Thoracic aorta (tissue), 2 donors: Measurements from ENCODE around the gene DDX11. TPM values are rescaled to one million over a fixed set of nuclear protein-coding genes. Genes with fewer than 3 reads are reported as not detected.
"Not testable (repeated sequence)": the region's sequence is repeated elsewhere in the genome, so short reads cannot be mapped to it uniquely, and the experiment has no call there.

ENCODE experiments used
- ATAC-seq: fragments of 150-250 bp; one replicate; pipeline ENCODE4 v1.8.0; 2017; ENCODE audit warnings: low read depth; ENCODE audit not compliant: insufficient number of reproducible peaks, low FRiP score
- DNase-seq: peaks from one replicate; pipeline ENCODE4 v3.0.0-alpha.2; 2020; ENCODE audit warnings: low spot score
- H3K27ac ChIP-seq, 2 donors: fragments of 200-600 bp; sonication (generic); 1 replicate in 1 of 2; 2 replicates in 1 of 2; pipeline ENCODE4 v1.5.1; 2016; ENCODE audit warnings: mild to moderate bottlenecking in 2 of 2, moderate library complexity in 2 of 2
- H3K27me3 ChIP-seq: fragments of 200-600 bp; sonication (generic); replicated peaks from 2 replicates; pipeline ENCODE4 v1.6.0; 2016; ENCODE audit warnings: mild to moderate bottlenecking; ENCODE audit not compliant: insufficient read depth
- H3K36me3 ChIP-seq: fragments of 200-600 bp; sonication (generic); one replicate; pipeline ENCODE4 v1.5.1; 2016
- H3K4me1 ChIP-seq, 2 donors: fragments of 200-600 bp; sonication (generic); 1 replicate in 1 of 2; 2 replicates in 1 of 2; pipeline versions ENCODE4 v1.5.1 to v1.6.0; 2016; ENCODE audit warnings: low read depth in 2 of 2, mild to moderate bottlenecking in 1 of 2; ENCODE audit not compliant: control insufficient read depth in 1 of 2
- H3K4me3 ChIP-seq: fragments of 200-600 bp; sonication (generic); 2 replicates; pipeline ENCODE4 v1.5.1; 2016; ENCODE audit warnings: mild to moderate bottlenecking
- H3K9me3 ChIP-seq: fragments of 200-600 bp; sonication (generic); 2 replicates; pipeline ENCODE4 v1.5.1; 2016
- total RNA-seq, 2 donors: library from RNA; depleted of rRNA; stranded (reverse); fragments of >200 nt; gene quantifications; one replicate each; pipeline versions ENCODE4 v1.1.0 to v1.2.3, GENCODE V29; 2016
- TF ChIP-seq, protein P1 (sequence below): fragments of 200-600 bp; sonication (generic); IDR thresholded peaks from one replicate; pipeline ENCODE4 v1.5.1; 2019; ENCODE audit warnings: antibody characterized with exemption

Gene DDX11
- total RNA-seq, 2 donors from 2014 or later = 23.8 to 42.8 TPM

GRCh38 chr12:31057671-31058070 is 16.0 kb upstream of the DDX11 start:
- H3K27me3 ChIP-seq = no peaks in the 10 kb centered on the region
- no peak overlapping the region for H3K27ac ChIP-seq
- TF ChIP-seq, protein P1, sequence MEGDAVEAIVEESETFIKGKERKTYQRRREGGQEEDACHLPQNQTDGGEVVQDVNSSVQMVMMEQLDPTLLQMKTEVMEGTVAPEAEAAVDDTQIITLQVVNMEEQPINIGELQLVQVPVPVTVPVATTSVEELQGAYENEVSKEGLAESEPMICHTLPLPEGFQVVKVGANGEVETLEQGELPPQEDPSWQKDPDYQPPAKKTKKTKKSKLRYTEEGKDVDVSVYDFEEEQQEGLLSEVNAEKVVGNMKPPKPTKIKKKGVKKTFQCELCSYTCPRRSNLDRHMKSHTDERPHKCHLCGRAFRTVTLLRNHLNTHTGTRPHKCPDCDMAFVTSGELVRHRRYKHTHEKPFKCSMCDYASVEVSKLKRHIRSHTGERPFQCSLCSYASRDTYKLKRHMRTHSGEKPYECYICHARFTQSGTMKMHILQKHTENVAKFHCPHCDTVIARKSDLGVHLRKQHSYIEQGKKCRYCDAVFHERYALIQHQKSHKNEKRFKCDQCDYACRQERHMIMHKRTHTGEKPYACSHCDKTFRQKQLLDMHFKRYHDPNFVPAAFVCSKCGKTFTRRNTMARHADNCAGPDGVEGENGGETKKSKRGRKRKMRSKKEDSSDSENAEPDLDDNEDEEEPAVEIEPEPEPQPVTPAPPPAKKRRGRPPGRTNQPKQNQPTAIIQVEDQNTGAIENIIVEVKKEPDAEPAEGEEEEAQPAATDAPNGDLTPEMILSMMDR = no peak
- no peaks in the 10 kb centered on the region for H3K9me3 ChIP-seq
- DNase-seq = no peak
- ATAC-seq = no peak
- H3K36me3 ChIP-seq = no peaks in the 10 kb centered on the region
- H3K4me3 ChIP-seq = no peak overlapping the region
- no peaks in the 10 kb centered on the region for H3K4me1 ChIP-seq

GRCh38 chr12:31066196-31066595 is 7.5 kb upstream of the DDX11 start:
- H3K4me3 ChIP-seq, ATAC-seq, DNase-seq, H3K27me3 ChIP-seq, H3K9me3 ChIP-seq, H3K4me1 ChIP-seq, H3K36me3 ChIP-seq, H3K27ac ChIP-seq: not testable (repeated sequence)

GRCh38 chr12:31067656-31068055 is 6.0 kb upstream of the DDX11 start:
- ATAC-seq, H3K4me3 ChIP-seq, H3K4me1 ChIP-seq, H3K27me3 ChIP-seq, H3K9me3 ChIP-seq, H3K36me3 ChIP-seq, DNase-seq, H3K27ac ChIP-seq: not testable (repeated sequence)

DNA sequence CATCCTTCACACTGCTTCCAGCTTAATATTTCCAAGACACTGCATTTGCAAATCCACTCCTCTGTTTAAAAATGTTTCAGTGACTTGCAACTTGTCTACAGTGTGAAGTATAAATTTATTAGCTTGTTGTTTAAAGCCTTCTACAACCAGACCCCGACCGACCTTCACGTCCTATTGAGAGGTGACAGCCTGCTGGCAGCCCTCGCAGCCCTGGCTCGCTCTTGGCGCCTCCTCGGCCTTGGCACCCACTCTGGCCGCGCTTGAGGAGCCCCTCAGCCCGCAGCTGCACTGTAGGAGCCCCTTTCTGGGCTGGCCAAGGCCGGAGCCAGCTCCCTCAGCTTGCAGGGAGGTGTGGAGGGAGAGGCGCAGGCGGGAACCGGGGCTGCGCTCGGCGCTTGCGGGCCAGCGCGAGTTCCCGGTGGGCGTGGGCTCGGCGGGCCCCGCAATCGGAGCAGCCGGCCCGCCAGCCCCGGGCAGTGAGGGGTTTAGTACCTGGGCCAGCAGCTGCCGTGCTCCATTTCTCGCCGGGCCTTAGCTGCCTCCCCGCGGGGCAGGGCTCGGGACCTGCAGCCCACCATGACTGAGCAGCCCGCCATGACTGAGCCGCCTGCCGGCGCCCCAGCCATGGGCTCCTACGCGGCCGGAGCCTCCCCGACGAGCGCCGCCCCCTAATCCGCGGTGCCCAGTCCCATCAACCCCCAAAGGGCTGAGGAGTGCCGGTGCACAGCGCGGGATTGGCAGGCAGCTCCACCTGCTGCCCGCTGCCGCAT is 2.5 kb upstream of the DDX11 start:
- H3K4me1 ChIP-seq, H3K36me3 ChIP-seq, H3K9me3 ChIP-seq, H3K4me3 ChIP-seq, H3K27ac ChIP-seq, H3K27me3 ChIP-seq, ATAC-seq, DNase-seq: not testable (repeated sequence)

- not testable (repeated sequence) for H3K36me3 ChIP-seq, H3K4me1 ChIP-seq, H3K9me3 ChIP-seq, H3K27ac ChIP-seq, ATAC-seq, H3K27me3 ChIP-seq, DNase-seq
- H3K4me3 ChIP-seq = peak overlapping the region; percentile 76
Observed at GRCh38 chr12:31072962-31073361, 698 bp upstream of the DDX11 start.

GRCh38 chr12:31074333-31074874 is 744 bp downstream of the DDX11 start:
- TF ChIP-seq, protein P1 = peak; percentile 33
- not testable (repeated sequence) for H3K9me3 ChIP-seq, H3K4me1 ChIP-seq, H3K36me3 ChIP-seq, DNase-seq, H3K27me3 ChIP-seq
- peak; percentile 27 for ATAC-seq
- Histone ChIP-seq H3K27ac (peak overlapping the region; percentile 72 to 83), H3K4me3 (peak overlapping the region; percentile 76)

DNA sequence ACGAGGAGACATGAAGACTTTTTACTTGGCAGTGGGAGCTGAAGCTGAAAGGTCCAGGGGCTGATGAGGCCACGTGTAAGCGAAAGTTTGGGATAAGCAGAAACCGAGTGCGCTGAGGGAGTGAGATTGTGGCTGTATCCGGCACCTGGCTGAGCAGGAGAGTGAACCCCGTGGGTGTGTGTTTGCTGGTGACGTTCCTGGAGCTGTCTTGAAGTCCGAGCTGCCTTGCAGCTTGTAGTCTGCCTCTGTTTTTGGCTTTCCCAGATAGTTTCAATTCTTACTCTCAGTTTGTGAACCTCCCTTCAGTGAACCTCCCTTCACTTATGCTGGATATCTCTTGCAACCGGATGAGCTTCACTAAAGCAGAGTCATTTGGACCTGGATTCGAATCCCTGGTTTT is 2.5 kb downstream of the DDX11 start:
- not testable (repeated sequence) for H3K27ac ChIP-seq, H3K4me3 ChIP-seq, H3K27me3 ChIP-seq, ATAC-seq, DNase-seq, H3K9me3 ChIP-seq, H3K4me1 ChIP-seq
- peaks cover 11% of the 10 kb centered on the region for H3K36me3 ChIP-seq

DNA sequence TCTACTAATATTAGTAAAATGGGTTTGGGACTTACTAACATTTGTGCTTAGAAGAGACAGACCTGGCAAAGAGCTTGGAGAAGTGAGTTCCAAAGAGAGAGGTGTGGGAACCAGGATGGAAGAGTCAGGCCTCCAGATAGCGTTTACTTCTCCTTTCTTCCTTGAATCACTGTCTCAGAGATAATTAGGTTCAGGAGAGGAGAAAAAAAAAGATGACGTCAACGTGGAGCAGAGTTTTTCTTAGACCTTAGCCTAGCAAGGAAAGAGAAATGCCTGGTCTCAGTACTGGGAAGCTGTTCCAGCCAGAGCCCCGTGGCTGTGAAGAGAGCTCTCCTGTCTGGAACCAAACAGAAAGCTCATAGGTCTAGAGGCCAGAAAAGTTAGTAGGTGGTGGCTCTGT is 3.4 kb downstream of the DDX11 start:
- not testable (repeated sequence) for H3K4me3 ChIP-seq, DNase-seq, H3K27ac ChIP-seq, ATAC-seq, H3K27me3 ChIP-seq, H3K9me3 ChIP-seq, H3K4me1 ChIP-seq
- peaks cover 11% of the 10 kb centered on the region for H3K36me3 ChIP-seq

GRCh38 chr12:31077998-31078397 is 4.3 kb downstream of the DDX11 start:
- not testable (repeated sequence) for DNase-seq, H3K4me1 ChIP-seq, H3K27me3 ChIP-seq, H3K9me3 ChIP-seq, H3K27ac ChIP-seq, ATAC-seq, H3K4me3 ChIP-seq
- H3K36me3 ChIP-seq = peaks cover 11% of the 10 kb centered on the region

- not testable (repeated sequence) for H3K4me3 ChIP-seq, H3K9me3 ChIP-seq, DNase-seq, H3K27ac ChIP-seq, H3K27me3 ChIP-seq, H3K4me1 ChIP-seq, ATAC-seq
- peaks cover 19% of the 10 kb centered on the region for H3K36me3 ChIP-seq
Observed at GRCh38 chr12:31079421-31079820, 5.8 kb downstream of the DDX11 start.

DNA sequence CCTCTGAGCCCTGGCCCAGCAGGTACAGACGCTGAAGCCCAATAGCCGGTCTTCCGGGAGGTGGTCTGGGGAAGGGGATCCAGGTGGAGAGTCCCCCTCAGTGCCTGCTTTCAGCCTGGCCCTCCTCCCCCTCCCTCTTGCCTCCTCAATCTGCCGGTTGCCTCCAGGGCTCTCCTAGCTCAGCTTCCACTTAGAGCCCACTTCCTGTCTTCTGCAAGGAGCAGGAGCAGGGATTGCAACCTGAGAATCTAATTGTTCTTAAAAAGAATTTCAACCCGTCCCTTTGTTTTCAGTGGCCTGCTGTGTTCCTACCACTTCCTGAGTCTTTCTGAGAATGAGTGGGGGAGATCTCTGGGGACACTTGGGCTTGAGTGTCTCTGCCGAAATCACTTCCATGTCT is 6.6 kb downstream of the DDX11 start:
- H3K27ac ChIP-seq, H3K9me3 ChIP-seq, H3K4me3 ChIP-seq, H3K27me3 ChIP-seq, ATAC-seq, DNase-seq, H3K4me1 ChIP-seq: not testable (repeated sequence)
- peaks cover 21% of the 10 kb centered on the region for H3K36me3 ChIP-seq
